Measurements from ENCODE around the gene IYD.

Gene IYD

GRCh38 chr6:150426198-150426597, 57.4 kb downstream of the IYD start:
- no peak for FAIRE-seq
- no peak for DNase-seq (ENCODE audit: insufficient read length, low spot score)
- TF ChIP-seq CTCF (IDR thresholded peaks at IDR 0.05; ENCODE audit: insufficient read depth, missing control alignments) = no peak

GRCh38 chr6:150427037-150427602, 58.3 kb downstream of the IYD start:
- FAIRE-seq = no peak
- DNase-seq (ENCODE audit: insufficient read length, low spot score) = no peak

GRCh38 chr6:150427843-150428242, 59.0 kb downstream of the IYD start:
- FAIRE-seq = no peak
- no peak for DNase-seq (ENCODE audit: insufficient read length, low spot score)
- TF ChIP-seq CTCF (IDR thresholded peaks at IDR 0.05; ENCODE audit: insufficient read depth, missing control alignments) = no peak

More at GRCh38 chr6:150427037-150427602, 58.3 kb downstream of the IYD start:
- no peak for TF ChIP-seq CTCF (IDR thresholded peaks at IDR 0.05; ENCODE audit: insufficient read depth, missing control alignments)

- DNase-seq (ENCODE audit: insufficient read length, low spot score) (no peak), FAIRE-seq (no peak)
- TF ChIP-seq CTCF (IDR thresholded peaks at IDR 0.05; ENCODE audit: insufficient read depth, missing control alignments) = no peak
Measured at GRCh38 chr6:150430815-150431214, 62.0 kb downstream of the IYD start.

GRCh38 chr6:150435360-150435759, 66.5 kb downstream of the IYD start:
- DNase-seq (ENCODE audit: insufficient read length, low spot score) = no peak
- TF ChIP-seq CTCF (IDR thresholded peaks at IDR 0.05; ENCODE audit: insufficient read depth, missing control alignments) = no peak
- no peak for FAIRE-seq

- FAIRE-seq (no peak), DNase-seq (ENCODE audit: insufficient read length, low spot score) (no peak)
- TF ChIP-seq CTCF (IDR thresholded peaks at IDR 0.05; ENCODE audit: insufficient read depth, missing control alignments) = no peak
Measured at GRCh38 chr6:150435832-150436231, 67.0 kb downstream of the IYD start.

- FAIRE-seq = no peak
- TF ChIP-seq CTCF (IDR thresholded peaks at IDR 0.05; ENCODE audit: insufficient read depth, missing control alignments) = no peak
- DNase-seq (ENCODE audit: insufficient read length, low spot score) = no peak
Measured at GRCh38 chr6:150439373-150439772, 70.6 kb downstream of the IYD start.

Data from D721Med (cell line).